ENCODE measurements around the gene ARHGEF26.

GRCh38 chr3:154180836-154181691 is 59.9 kb downstream of the ARHGEF26 start:
- TF ChIP-seq CTCF (IDR thresholded peaks at IDR 0.05), result no peak
- no peak for TF ChIP-seq POLR2A (IDR thresholded peaks at IDR 0.05)

Data from vagina (tissue), 2 donors.